Stimulated activated CD8-positive, alpha-beta memory T cell treated with anti-CD3 and anti-CD28 coated beads, Interleukin-12 subunit alpha, Interleukin-12 subunit beta, amount 100 ng/mL, for 24 hours (primary cell): ENCODE measurements around the gene KIF4A.
"Not testable (repeated sequence)": the region's sequence is repeated elsewhere in the genome, so short reads cannot be mapped to it uniquely, and the experiment has no call there.

Experiments
- DNase-seq: peaks from one replicate; pipeline ENCODE4 v3.0.0-alpha.2; 2020; ENCODE audit errors: extremely low read depth

KIF4A gene

DNA sequence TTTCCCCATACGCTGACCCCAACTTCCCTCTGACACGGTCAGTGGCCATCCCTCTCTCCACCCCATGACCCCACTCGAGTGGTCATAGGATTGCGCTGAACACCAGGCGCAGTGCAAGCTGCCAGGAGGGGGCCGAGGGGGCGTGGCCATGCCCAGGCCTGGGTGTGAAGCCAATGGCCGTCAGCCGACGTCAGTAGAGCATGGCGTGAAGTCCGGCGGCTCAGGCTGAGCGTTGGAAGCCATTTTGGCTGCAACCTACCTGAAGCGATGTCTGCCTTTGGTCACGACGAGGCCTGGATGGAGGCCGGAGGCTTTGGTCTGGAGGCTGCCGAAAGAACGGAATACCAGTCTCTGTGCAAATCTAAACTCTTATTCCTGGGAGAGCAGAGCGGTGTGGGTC is 8.0 kb upstream of the KIF4A start, which contains the start of gene RAB41:
RAB41 (plus strand) TSS at position 222 of the 400 bp plus-strand sequence; CDS start at position 268, 46 bp downstream.
- no peak for DNase-seq

DNA sequence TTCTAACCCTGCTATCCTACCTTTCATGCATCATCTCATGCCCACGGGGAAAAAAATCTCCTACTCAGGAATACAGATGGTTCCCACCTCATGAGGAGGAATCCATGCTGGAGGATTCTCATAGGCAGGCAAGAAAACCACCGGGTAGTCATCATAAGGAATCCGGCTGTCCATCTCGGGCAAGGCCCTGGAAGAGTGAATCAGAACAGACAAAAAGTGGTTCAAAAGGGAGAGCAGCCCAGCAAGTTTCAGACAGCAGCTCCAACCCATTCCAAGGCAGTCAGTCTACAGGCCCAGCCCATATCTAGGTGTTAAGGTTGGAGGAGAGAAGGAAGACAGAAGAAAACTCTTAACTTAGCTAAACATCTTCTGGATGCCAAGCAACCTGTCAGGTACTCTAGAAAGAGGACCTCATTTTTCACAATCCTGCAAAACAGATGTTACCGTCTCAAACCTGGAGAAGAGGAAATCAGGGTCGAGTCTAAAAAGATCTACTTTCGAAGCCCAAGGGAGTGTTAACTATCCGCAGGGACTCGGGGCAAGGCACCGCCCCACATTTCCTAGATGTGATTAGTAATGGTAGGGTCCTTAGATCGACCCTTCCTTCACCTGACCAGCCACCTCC is 624 bp upstream of the KIF4A start:
- DNase-seq: no peak

DNA sequence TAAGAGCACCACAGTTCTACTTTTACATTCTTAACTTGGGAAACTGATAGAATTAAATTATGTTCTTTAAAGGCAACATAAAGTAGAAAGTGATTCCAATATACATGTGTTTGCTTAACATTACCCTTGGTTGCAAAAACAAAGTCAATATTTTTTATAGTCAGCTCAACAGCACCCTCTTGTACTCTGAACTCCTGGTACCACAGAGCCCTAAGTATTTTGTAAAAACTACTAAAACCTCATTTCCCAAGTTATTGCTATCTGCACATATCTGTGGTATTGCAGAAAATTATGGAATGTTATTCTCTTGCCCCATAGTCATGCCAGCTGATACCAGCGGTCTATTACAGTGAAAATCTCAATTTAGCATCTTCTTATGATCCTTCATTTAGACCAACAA is 2.9 kb downstream of the KIF4A start:
- no peak for DNase-seq

DNA sequence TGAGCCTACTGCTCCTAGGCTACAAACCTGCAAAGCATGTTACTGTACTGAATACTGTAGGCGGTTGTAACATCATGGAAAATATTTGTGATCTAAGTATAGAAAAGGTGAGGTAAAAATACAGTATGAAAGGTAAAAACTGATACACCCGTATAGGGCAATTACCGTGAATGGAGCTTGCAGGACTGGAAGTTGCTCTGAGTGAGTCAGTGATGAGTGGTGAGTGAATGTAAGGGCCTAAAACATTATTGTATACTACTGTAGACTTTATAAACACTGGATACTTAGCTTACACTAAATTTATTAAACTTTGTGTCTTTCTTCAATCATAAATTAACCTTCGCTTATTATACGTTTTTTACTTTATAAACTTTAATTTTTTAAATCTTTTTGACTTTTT is 3.7 kb downstream of the KIF4A start:
- DNase-seq: no peak

DNA sequence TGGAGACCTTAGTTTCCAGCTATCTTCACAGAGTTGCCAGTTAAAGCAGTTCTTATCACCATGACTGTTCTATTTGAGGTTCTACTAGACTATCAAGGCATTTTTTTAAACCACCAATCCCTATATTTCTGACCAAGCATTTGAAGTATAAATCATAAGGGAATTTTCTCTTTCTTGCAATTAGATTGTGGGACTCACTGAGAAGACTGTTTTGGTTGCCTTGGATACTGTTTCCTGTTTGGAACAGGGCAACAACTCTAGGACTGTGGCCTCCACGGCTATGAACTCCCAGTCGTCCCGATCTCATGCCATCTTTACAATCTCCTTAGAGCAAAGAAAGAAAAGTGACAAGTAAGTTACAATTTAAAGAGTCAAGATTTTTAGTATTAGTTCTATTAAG is 11.8 kb downstream of the KIF4A start:
- no peak for DNase-seq

DNA sequence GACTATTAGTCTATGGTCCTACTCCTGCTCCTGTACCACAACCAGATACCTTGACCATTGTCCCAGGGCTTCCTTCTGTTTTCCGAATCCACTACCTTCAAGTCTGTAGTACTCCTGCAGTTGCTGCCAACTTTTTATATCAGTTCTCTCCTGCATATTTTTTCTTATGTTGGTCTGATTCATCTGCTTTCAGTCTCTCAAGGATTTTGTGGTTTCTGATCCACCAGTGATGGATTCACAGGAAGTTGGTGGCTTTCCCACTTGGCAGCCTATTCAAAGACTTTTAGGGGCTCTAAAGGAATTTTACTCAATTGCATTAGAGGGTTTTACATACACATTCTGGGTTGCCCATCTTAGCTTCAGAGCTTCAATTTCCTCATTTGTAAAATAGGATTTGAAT is 23.6 kb downstream of the KIF4A start:
- no peak for DNase-seq

DNA sequence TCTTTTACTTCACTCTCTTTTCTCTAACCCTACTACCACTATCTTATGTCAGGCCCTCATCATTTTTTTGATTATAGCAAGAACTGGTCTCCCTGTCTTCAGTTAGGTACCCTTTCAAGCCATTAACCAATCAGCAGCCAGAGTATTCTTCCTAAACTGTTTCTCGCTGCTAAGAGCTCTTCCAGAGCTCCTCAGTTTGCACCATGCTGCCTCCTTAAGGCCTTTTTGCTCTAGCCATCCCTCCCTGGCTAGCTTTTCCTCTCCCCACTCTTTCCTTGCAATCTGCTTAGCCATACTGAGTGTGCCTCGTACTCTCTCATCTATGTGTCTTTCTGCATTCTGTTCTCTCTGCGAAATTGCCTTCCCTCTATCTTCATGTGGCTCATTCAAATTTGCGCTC is 32.9 kb downstream of the KIF4A start:
- no peak for DNase-seq

DNA sequence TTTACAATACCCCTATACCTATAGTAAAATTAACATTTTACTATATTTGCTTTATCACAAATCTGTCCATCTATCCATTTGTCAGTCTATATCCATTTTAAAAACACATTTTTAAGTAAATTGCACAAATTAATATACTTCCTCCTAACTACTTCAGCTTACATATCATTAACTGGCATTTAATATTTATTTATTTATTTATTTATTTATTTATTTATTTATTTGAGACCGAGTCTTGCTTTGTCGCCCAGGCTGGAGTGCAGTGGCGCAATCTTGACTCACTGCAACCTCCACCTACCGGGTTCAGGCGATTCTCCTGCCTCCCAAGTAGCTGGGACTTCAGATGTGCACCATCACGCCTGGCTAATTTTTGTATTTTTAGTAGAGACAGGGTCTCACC is 33.7 kb downstream of the KIF4A start:
- not testable (repeated sequence) for DNase-seq

DNA sequence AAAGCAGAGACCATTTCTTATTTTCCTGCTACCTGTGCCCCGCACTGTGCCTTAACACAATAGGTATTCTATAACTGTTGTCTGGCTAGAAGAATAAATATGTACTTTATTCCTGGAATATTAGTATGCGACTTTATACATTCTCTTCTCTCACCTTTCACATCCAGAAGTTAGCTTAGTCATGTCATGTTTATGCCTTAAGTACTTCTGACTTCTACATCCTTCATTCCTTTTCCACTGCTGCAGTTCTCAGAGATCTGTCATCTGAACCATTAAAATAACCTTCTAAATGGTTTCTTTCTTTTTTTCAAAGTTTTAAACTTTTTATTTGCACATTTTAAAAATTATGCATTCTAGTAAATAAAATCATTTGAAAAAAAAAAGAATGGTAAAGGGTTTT is 34.4 kb downstream of the KIF4A start:
- DNase-seq: no peak

DNA sequence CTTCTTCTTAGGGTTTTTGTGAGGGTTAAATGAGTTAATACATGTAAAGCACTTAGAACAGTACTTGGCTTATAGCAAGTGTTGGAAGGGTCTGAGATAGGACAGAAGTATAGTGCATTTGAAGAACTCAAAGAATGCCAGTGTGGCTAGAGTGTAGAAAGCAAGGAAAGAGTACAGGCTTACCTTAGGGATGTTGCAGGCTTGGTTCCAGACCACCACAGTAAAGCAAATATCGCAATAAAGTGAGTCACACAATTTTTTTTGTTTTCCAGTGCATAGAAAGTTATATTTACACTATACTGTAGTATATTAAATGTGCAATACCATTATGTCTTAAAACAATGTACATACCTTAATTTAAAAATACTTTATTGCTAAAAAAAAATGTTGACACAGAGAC is 41.3 kb downstream of the KIF4A start:
- DNase-seq: no peak

DNA sequence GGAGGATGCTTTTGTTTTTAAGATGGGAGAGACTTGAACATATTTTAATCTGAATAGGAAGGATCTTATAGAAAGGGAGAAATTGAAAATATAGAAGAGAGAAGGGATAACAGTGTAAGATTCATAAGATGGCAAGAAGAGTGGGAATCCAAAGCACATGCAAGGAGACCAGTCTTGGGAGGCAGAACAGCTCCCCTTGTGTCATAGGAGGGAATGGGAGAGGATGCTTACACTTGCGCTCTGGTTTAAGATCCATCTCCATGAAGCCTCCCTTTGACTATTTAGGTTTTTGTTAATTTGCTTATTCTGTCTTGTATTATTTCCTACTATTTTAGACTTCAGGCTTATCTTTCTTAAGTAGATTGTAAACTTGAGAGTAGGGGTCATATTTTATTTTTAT is 42.7 kb downstream of the KIF4A start:
- no peak for DNase-seq

DNA sequence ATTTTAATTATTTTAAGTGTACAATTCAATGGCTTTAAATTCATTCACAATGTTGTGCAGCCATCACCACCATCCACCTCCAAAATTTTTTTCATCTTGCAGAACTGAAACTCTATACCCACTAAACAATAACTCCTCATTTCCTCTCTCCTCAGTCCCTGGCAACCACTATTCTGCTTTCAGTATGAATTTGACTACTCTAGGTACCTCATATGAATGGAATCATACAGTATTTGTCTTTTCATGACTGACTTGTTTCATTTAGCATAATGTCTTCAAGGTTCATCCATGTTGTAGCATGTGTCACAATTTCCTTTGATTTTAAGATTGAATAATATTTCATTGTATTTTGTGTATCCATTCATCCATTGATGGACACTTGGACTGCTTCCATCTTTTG is 46.9 kb downstream of the KIF4A start:
- DNase-seq: no peak

DNA sequence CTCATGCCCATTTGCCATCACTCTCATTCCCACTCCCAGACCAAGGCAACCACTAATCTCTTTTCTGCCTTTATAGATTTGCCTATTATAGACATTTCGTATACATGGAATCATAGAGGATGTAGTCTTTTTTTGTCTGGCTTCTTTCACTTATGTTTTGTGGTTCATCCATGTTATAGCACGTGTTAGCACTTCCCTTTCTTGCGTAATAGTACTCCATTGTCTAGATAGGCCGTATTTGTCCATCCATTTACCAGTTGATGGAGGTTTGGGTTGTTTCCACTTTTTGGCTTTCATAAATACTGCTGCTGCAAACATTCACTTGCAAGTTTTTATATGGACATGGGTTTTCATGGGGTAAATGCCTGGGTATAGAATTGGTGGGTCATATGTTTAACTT is 48.4 kb downstream of the KIF4A start:
- no peak for DNase-seq

DNA sequence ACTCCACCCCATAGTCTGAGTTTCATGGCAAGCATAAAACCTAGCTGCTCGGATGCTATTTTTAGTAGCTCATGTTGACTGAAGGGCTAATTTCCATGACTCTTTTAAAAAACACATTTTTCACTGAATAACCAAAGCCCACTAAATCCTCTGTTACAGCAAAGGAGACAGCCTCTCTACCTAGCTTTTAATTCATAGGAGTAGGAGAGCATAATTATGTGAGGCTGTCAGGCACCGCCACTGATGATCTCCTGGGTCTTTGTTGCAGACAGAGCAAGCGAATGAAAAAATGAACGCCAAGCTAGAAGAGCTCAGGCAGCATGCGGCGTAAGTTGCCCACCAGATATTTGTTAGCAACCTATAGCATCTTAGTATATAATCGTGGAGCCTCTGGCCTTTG is 53.5 kb downstream of the KIF4A start:
- DNase-seq: no peak

DNA sequence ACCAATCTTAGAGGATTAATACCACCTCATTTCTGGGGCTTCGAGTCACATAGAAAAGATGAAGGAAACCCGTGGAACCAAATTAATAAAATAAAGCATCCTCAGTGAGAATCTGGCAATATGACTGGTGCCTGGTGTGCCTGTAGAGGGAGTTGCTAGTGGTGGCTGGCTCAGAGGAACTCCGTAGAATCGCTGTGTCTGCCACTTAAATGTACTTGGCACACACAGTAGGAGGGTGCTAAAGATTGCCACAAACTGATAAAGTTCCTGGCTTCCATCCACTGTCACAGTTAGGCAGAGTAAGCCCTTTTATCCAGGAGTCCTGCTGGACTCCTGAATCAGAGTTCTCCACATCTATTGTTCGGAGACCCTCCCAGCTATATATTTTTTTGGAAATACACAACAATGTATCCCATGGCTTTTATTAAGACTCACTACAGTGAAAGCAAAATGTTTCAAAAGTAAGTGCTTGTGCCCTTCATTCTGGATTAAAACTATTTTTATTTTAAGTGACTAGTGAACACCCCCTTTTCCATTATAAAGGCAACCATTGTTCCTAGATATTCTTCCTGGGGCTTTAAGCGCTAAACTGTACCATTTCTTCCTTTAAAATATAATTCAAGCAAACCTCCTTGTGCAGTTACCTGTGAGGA is 56.6 kb downstream of the KIF4A start:
- DNase-seq: no peak

DNA sequence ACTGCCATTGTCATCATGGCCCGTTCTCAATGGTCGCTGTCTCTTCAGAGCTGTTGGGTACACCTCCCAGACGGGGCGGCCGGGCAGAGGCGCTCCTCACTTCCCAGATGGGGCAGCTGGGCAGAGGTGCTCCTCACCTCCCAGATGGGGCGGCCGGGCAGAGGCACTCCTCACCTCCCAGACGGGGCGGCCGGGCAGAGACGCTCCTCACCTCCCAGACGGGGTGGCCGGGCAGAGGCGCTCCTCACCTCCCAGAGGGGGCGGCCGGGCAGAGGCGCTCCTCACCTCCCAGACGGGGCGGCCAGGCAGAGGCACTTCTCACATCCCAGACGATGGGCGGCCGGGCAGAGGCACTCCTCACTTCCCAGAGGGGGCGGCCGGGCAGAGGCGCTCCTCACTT is 58.9 kb downstream of the KIF4A start:
- DNase-seq: not testable (repeated sequence)

DNA sequence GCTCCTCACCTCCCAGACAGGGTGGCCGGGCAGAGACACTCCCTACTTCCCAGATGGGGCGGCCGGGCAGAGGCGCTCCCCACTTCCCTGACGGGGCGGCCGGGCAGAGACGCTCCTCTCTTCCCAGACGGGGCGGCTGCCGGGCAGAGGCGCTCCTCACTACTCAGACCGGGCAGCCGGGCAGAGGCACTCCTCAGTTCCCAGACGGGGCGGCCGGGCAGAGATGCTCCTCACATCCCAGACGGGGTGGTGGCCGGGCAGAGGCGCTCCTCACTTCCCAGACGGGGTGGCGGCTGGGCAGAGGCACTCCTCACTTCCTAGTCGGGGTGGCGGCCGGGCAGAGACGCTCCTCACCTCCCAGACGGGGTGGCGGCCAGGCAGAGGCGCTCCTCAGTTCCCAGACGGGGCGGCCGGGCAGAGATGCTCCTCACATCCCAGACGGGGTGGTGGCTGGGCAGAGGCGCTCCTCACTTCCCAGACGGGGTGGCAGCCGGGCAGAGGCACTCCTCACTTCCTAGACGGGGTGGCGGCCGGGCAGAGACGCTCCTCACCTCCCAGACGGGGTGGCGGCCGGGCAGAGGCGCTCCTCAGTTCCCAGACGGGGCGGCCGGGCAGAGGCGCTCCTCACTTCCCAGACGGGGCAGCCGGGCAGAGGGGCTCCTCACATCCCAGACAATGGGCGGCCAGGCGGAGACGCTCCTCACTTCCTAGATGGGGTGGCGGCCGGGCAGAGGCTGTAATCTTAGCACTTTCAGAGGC is 59.6 kb downstream of the KIF4A start:
- DNase-seq: not testable (repeated sequence)

DNA sequence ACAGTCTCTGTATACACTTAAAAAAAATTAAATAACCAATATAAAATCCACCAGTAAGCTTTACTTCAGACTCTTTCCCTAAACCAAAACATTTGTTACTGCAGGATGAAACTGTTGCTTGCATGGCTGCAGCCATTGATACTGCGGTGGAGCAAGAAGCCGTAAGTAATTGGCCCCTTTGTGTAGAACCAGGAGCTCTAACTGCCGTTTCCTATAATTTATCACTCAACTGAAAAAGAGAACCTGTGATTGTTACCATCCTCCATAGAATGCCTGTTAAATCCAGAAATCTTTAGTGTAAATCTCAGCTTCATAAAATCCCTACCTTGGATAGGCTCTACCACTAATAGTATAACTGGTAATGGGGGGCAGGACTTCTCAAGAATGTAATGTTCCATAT is 62.6 kb downstream of the KIF4A start:
- DNase-seq: no peak

DNA sequence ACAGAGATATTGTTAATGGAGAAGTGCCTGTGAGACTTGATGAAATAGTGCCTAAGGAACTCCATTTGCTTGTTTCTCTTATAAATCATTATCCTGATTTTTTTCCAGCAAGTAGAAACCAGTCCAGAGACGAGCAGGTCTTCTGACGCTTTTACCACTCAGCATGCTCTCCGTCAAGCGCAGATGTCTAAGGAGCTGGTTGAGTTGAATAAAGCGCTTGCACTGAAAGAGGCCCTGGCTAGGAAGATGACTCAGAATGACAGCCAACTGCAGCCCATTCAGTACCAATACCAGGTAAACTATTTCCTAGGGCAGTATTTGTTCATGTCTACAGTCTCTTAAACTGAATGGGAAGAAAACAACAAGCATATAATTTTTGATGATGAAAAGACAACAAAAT is 63.6 kb downstream of the KIF4A start:
- no peak for DNase-seq

DNA sequence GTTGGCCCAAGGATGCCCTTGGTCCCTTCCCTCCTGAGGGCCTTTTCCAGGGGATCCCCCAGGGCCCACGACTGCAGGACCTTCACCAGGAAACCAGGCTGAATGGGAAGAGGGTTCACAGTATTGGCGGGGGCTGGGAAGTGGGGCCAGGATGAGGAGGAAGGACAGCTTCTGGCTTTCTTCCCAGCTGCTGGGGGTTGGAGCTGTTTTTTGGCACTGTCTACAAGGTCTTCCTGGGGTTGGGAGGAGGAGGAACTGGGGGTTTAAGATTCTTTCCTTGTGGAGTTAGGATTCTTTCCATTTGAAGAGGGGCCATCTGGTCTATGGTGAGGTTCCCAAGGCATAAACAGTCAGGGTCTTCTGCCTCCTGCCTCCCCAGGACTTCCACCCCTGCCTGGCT is 64.8 kb downstream of the KIF4A start:
- DNase-seq: no peak

DNA sequence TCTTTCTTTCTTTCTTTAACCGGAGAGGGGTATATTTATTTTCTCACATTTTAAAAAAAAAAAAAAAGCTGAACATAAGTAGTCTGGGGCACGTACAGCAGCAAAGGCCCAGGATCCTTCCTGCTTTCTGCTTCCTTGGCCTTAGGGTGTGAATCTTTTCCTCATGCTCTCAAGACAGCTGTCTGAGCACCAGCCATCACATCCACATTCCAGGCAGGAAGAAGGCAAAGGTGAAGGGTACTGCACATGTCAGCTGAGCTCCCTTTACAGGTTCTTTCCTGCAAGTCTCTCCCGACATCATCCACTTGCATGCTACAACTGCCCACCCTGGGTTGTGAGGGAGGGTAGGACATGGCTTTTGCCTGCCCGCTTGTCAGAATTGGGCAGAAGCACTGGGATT is 69.6 kb downstream of the KIF4A start:
- DNase-seq: no peak

DNA sequence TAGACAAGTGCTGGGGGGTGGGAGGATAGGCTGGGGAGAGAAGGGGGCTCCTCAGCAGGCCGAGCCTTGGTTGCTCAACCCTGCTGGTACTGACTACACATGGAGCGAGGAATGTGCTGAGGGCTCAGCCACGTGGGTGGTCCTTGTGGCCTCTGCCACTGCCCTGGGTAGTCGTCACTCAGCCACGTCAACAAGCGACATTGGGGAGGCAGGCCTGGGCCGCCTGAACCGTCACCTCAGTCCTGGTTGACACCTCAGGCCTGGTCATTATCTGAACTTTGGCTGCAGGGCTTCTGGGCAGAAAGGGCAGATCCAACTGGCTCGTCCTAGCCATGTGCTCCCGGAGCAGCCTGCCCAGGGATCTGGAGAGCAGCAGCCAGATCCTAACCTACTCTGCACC is 70.5 kb downstream of the KIF4A start:
- no peak for DNase-seq

DNA sequence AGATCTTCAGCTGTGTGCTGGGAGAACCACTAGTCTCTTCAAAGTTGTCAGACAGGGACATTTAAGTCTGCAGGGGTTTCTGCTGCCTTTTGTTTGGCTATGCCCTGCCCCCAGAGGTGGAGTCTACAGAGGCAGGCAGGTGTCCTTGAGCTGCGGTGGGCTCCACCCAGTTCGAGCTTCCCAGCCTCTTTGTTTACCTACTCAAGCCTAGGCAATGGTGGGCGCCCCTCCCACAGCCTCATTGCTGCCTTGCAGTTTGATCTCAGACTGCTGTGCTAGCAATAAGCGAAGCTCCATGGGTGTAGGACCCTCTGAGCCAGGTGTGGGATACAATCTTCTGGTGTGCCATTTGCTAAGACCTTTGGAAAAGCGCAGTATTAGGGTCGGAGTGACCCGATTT is 78.8 kb downstream of the KIF4A start:
- not testable (repeated sequence) for DNase-seq
